ENCODE measurements around the gene RIMS4. TPM values are rescaled to one million over a fixed set of nuclear protein-coding genes. Genes with fewer than 3 reads are reported as not detected.

Gene RIMS4
- total and polyA plus RNA-seq, 2 of the 8 experiments (the other 6 are each of a cell fraction or from before 2014, with no cell fraction given) = 13.3 to 44.2 TPM

GRCh38 chr20:44742304-44743079 is 67.9 kb downstream of the RIMS4 start:
- H3K4me1 ChIP-seq (replicated peaks in 1 of 4; ENCODE audit: control insufficient read depth in 3 of 4, insufficient read depth in 4 of 4, low read length in 3 of 4) = peaks cover 0 to 7% (median 3%) of the 10 kb centered on the region in 4 experiments; a peak in 4 of 7 replicates

More at GRCh38 chr20:44742304-44743079, 67.9 kb downstream of the RIMS4 start:
- FAIRE-seq = no peak
- 74% methylated on average over 14 of the region's 14 CpGs; no CpG with 5 or more reads in 1 of the 2 experiments for WGBS, 2 experiments (ENCODE audit: extremely low coverage in 1 of 2, insufficient coverage in 1 of 2, insufficient read length in 1 of 2, insufficient replicate concordance in 2 of 2, low coverage in 1 of 2, low lambda C conversion rate in 2 of 2, missing lambda C conversion rate in 1 of 2)
- Histone ChIP-seq H3K27ac (ENCODE audit: low read depth, low read length) (no peak overlapping the region), H2BK120ac (replicated peaks; ENCODE audit: low read depth, low read length) (no peak overlapping the region), H3K23me2 (ENCODE audit: low read depth, low read length) (peaks cover 11% of the 10 kb centered on the region; the same call in 1 of the 2 replicates), H4K8ac (ENCODE audit: extremely low read depth, insufficient read depth, low read length) (no peak overlapping the region), H3K4me2 (ENCODE audit: insufficient read depth in 1 of 2, low read depth in 2 of 2, low read length in 2 of 2) (no peak overlapping the region), H3K36me3 (ENCODE audit: control insufficient read depth in 2 of 4, insufficient read depth in 4 of 4, low read length in 3 of 4) (no peaks in the 10 kb centered on the region), H2BK15ac (ENCODE audit: low read length) (no peak overlapping the region), H3K56ac (replicated peaks; ENCODE audit: insufficient read length, low read depth, low read length) (no peak overlapping the region), H3K9me3 (ENCODE audit: insufficient read depth in 2 of 2, low read depth in 1 of 2, low read length in 1 of 2) (no peaks in the 10 kb centered on the region), H3K27me3 (replicated peaks in 1 of 4; ENCODE audit: control insufficient read depth in 3 of 4, extremely low read depth in 1 of 4, insufficient read depth in 3 of 4, low read length in 3 of 4) (peaks cover 2 to 40% (median 26%) of the 10 kb centered on the region in 4 experiments), H3K14ac (ENCODE audit: insufficient read length) (no peak overlapping the region), H3K79me2 (ENCODE audit: control insufficient read depth in 1 of 2, insufficient read depth in 2 of 2, low read length in 2 of 2) (no peaks in the 10 kb centered on the region), H4K5ac (ENCODE audit: insufficient read length, low read depth, low read length) (no peak overlapping the region), H2AK5ac (ENCODE audit: low read depth, low read length) (no peak overlapping the region), H2AFZ (ENCODE audit: low read length) (no peak overlapping the region), H3K9ac (replicated peaks in 1 of 4; ENCODE audit: extremely low read depth in 1 of 4, low read depth in 3 of 4, low read length in 3 of 4) (no peak overlapping the region), H3K79me1 (ENCODE audit: low read depth, low read length) (no peaks in the 10 kb centered on the region), H3K23ac (ENCODE audit: insufficient read length) (no peak overlapping the region), H3K18ac (ENCODE audit: extremely low read depth, low read length) (no peak overlapping the region), H2BK12ac (ENCODE audit: low read depth, low read length) (no peak overlapping the region), H3K4ac (replicated peaks; ENCODE audit: insufficient read length, low read depth, low read length) (no peak overlapping the region), H2BK5ac (ENCODE audit: low read depth, low read length) (no peak overlapping the region), H4K91ac (replicated peaks; ENCODE audit: insufficient read length, low read length) (no peak overlapping the region), H2BK20ac (ENCODE audit: low read length) (no peak overlapping the region), H4K20me1 (replicated peaks in 1 of 2; ENCODE audit: control insufficient read depth in 1 of 2, insufficient read depth in 2 of 2, low read length in 2 of 2) (no peaks in the 10 kb centered on the region), H3K4me3 (ENCODE audit: extremely low read depth in 1 of 4, insufficient read depth in 2 of 4, low read depth in 3 of 4, low read length in 4 of 4) (no peak overlapping the region)
- TF ChIP-seq RBBP5 (IDR thresholded peaks at IDR 0.05; ENCODE audit: borderline replicate concordance, low read depth, low read length) = no peak
- TF ChIP-seq ASH2L (IDR thresholded peaks at IDR 0.05; ENCODE audit: low read length) = no peak
- TF ChIP-seq BACH1 (IDR thresholded peaks at IDR 0.05; ENCODE audit: low read length) = no peak
- TF ChIP-seq SIRT6 (IDR thresholded peaks at IDR 0.05; ENCODE audit: low read length) = no peak
- DNase-seq (ENCODE audit: low read depth in 1 of 2, low spot score in 2 of 2) = no peak
- CTCF ChIA-PET (ENCODE audit: partially characterized antibody) = interaction anchor here (0.6 to 15.1 kb wide), 11 partner anchors 8 to 167 kb away, joined by 3 to 256 read pairs (median 3); no protein-coding TSS in a partner anchor
- POLR2A ChIA-PET (ENCODE audit: partially characterized antibody) = interaction anchor here (0.5 kb wide), 1 partner anchor 86 kb away, joined by 5 read pairs; no protein-coding TSS in a partner anchor

Data from H1 (cell line).